Ishikawa (cell line): Measurements from ENCODE around the gene FGF23.

Experiments
- CEBPB ChIP-seq: IDR thresholded peaks from 2 replicates; pipeline ENCODE4 v1.6.1; 2012
- CREB1 ChIP-seq: IDR thresholded peaks from 2 replicates; pipeline ENCODE4 v1.6.1; 2012; ENCODE audit warnings: low read depth
- EGR1 ChIP-seq: IDR thresholded peaks from 2 replicates; pipeline ENCODE4 v1.6.1; 2012
- EP300 ChIP-seq: IDR thresholded peaks from 2 replicates; pipeline ENCODE4 v1.6.1; 2012; ENCODE audit warnings: borderline replicate concordance
- FOXM1 ChIP-seq: IDR thresholded peaks from 2 replicates; pipeline ENCODE4 v1.6.1; 2012; ENCODE audit warnings: low read depth, borderline replicate concordance
- MAX ChIP-seq: IDR thresholded peaks from 2 replicates; pipeline ENCODE4 v1.6.1; 2012
- RAD21 ChIP-seq: IDR thresholded peaks from 2 replicates; pipeline ENCODE4 v1.6.1; 2012; ENCODE audit warnings: low read depth
- TAF1 ChIP-seq: IDR thresholded peaks from 2 replicates; pipeline ENCODE4 v1.6.1; 2012; ENCODE audit warnings: low read depth, mild to moderate bottlenecking
- TCF12 ChIP-seq: IDR thresholded peaks from 2 replicates; pipeline ENCODE4 v1.6.1; 2012; ENCODE audit warnings: low read depth
- TEAD4 ChIP-seq: IDR thresholded peaks from 2 replicates; pipeline ENCODE4 v1.6.1; 2012
- USF1 ChIP-seq: IDR thresholded peaks from 2 replicates; pipeline ENCODE4 v1.6.1; 2012
- YY1 ChIP-seq: IDR thresholded peaks from 2 replicates; pipeline ENCODE4 v1.6.1; 2012; ENCODE audit warnings: low read depth
- ZBTB7A ChIP-seq: IDR thresholded peaks from 2 replicates; pipeline ENCODE4 v1.6.1; 2012; ENCODE audit warnings: low read depth
- TF ChIP-seq, protein P1 (sequence below): IDR thresholded peaks from 2 replicates; pipeline ENCODE4 v1.6.1; 2012; ENCODE audit warnings: low read depth, mild to moderate bottlenecking

- TF ChIP-seq ZBTB7A = no peak; the same call in 1 of the 2 replicates
- TF ChIP-seq CEBPB = no peak
- no peak for TF ChIP-seq RAD21
- TF ChIP-seq, protein P1, sequence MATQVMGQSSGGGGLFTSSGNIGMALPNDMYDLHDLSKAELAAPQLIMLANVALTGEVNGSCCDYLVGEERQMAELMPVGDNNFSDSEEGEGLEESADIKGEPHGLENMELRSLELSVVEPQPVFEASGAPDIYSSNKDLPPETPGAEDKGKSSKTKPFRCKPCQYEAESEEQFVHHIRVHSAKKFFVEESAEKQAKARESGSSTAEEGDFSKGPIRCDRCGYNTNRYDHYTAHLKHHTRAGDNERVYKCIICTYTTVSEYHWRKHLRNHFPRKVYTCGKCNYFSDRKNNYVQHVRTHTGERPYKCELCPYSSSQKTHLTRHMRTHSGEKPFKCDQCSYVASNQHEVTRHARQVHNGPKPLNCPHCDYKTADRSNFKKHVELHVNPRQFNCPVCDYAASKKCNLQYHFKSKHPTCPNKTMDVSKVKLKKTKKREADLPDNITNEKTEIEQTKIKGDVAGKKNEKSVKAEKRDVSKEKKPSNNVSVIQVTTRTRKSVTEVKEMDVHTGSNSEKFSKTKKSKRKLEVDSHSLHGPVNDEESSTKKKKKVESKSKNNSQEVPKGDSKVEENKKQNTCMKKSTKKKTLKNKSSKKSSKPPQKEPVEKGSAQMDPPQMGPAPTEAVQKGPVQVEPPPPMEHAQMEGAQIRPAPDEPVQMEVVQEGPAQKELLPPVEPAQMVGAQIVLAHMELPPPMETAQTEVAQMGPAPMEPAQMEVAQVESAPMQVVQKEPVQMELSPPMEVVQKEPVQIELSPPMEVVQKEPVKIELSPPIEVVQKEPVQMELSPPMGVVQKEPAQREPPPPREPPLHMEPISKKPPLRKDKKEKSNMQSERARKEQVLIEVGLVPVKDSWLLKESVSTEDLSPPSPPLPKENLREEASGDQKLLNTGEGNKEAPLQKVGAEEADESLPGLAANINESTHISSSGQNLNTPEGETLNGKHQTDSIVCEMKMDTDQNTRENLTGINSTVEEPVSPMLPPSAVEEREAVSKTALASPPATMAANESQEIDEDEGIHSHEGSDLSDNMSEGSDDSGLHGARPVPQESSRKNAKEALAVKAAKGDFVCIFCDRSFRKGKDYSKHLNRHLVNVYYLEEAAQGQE = no peak
- TF ChIP-seq TEAD4 = peak; percentile 58
- no peak for TF ChIP-seq FOXM1
- peak; percentile 79 for TF ChIP-seq MAX
- TF ChIP-seq EGR1 = peak; percentile 61
- peak; percentile 81 for TF ChIP-seq YY1
- peak; percentile 53; the same call in 1 of the 2 replicates for TF ChIP-seq CREB1
- peak; percentile 21; the same call in 1 of the 2 replicates for TF ChIP-seq TCF12
- peak; percentile 95 for TF ChIP-seq TAF1
- no peak for TF ChIP-seq EP300
- TF ChIP-seq USF1 = peak; percentile 17; the same call in 1 of the 2 replicates
Observed at GRCh38 chr12:4320853-4321701, 58.4 kb downstream of the FGF23 start, which contains the start of gene TIGAR.
